NCI-H2107 treated with DMSO at 0.1 percent for 48 hours (cell line): ENCODE measurements around the gene GRK2.

Experiments
- DNase-seq: peaks from one replicate; lab custom pipeline; 2025; ENCODE audit not compliant: unreplicated experiment; lab: John Stamatoyannopoulos, UW

GRK2 gene

DNA sequence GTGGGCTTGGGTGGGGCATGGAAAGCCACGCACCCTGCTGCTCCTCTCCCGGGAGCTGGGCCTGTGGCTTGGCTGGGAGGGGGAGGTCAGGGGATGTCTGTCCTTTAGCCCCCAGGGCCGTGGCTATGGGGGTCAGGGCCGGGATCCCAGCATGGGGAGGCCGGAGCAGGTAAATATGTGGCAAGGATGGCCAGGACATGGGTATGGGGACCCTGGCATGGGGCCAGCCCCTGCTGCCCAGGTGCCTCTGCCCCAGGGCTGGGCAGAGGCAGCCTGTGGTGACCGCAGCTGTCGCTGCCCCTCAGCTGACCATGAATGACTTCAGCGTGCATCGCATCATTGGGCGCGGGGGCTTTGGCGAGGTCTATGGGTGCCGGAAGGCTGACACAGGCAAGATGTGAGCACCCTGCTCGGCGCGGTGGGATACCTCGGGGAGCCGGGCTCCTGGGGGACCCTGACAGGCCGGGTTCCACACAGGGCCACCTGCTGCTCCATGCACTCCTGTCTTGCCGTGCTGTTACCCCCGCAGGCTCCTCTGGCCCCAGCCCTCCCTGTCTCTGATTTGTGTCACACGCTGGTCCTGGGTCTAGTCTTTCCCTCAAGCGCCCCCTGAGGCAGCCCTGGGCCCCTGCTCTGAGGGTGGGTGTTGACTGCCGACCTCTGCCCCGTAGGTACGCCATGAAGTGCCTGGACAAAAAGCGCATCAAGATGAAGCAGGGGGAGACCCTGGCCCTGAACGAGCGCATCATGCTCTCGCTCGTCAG is 14.7 kb downstream of the GRK2 start:
- DNase-seq, result no peak

GRCh38 chr11:67281552-67282150 is 15.4 kb downstream of the GRK2 start:
- no peak for DNase-seq

DNA sequence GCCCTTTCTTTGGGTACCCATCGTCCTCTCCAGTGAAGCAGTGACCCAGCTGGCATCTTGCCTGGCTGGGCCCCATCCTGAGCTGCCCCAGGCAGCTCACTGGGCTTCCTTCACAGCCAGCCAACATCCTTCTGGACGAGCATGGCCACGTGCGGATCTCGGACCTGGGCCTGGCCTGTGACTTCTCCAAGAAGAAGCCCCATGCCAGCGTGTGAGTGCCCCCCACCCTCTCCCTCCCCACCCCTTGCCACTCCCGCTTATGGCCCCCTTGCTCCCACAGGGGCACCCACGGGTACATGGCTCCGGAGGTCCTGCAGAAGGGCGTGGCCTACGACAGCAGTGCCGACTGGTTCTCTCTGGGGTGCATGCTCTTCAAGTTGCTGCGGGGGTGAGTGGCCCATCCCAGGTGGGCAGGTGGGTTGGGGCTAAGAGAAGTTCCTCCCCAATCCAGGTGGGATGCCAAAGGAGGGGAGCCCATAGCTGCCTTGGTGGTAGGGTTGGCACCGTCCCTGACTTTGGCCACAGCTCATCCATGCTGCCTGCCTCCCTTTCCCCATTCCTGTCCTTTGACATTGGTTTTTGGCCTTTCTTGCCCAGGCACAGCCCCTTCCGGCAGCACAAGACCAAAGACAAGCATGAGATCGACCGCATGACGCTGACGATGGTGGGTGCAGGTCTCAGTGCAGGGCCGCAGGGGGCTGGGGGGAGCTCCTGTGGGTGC is 16.0 kb downstream of the GRK2 start:
- no peak for DNase-seq

GRCh38 chr11:67282876-67283371 is 16.7 kb downstream of the GRK2 start:
- no peak for DNase-seq

DNA sequence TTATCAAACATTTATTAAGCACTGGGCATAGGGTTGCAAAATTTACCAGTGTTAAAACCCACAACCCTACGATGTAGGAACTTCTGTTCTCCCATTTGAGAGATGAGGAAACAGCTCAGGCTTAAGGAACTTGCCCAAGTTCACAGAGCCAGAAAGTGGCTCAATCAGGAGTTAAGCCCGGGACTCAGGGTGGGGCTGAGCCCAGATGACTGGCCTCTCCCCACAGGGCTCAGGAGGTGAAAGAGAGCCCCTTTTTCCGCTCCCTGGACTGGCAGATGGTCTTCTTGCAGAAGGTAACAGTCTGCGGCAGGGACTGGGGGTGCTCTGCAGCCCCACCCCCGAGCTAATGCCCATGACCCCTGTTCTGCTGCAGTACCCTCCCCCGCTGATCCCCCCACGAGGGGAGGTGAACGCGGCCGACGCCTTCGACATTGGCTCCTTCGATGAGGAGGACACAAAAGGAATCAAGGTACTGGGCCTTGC is 17.2 kb downstream of the GRK2 start:
- no peak for DNase-seq

- no peak for DNase-seq
Measured at GRCh38 chr11:67284811-67285540, 18.7 kb downstream of the GRK2 start.

GRCh38 chr11:67285541-67286498 is 19.5 kb downstream of the GRK2 start:
- DNase-seq, result no peak

DNA sequence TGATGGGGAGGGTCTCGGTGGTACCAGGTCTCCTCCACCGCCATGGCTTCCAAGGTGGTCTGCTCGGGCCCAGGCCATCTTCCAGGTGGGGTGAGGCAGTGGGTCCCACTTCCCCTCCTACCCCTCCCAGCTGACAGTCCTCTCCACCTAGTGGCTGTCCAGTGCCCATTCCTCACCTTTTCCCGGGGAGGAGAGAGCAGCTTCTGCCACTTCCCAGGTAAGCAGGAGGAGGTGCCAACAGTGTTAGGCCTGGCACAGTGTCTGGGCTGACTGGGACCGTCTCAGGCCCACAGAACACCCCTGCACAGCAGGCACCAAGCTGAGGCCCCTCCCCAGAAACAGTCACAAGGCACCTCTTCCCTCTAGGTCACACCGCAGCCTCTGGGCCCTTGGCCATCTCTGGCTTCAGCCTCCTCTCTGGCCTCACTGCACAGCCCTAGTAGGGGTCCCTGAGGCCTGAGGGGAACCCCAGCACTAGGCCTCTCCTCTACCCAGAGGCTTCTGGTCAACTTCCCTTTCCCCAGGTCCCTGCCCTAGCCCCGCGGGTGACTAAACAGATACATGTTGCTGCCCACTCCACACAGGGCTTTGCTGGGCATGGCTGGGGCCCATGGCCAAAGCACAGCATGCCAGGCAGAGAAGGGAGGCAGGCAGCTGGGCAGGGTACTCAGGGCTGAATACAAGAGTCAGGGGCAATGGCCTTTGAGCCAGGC is 20.5 kb downstream of the GRK2 start:
- DNase-seq, result no peak

GRCh38 chr11:67287355-67288197 is 21.3 kb downstream of the GRK2 start:
- DNase-seq, result no peak

DNA sequence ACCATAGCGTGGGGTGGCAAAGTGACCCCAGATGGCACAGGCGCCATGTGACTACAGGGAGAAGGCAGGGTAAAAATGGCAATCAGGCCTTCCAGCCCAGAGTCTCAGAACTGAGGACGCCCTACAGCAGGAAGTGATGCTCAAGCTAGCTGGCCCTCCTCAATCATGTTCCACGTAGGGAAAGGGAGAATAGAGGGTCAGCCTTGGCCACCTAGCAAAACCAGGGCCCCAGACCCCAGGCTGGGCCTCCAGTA is 21.9 kb downstream of the GRK2 start:
- DNase-seq, result no peak

DNA sequence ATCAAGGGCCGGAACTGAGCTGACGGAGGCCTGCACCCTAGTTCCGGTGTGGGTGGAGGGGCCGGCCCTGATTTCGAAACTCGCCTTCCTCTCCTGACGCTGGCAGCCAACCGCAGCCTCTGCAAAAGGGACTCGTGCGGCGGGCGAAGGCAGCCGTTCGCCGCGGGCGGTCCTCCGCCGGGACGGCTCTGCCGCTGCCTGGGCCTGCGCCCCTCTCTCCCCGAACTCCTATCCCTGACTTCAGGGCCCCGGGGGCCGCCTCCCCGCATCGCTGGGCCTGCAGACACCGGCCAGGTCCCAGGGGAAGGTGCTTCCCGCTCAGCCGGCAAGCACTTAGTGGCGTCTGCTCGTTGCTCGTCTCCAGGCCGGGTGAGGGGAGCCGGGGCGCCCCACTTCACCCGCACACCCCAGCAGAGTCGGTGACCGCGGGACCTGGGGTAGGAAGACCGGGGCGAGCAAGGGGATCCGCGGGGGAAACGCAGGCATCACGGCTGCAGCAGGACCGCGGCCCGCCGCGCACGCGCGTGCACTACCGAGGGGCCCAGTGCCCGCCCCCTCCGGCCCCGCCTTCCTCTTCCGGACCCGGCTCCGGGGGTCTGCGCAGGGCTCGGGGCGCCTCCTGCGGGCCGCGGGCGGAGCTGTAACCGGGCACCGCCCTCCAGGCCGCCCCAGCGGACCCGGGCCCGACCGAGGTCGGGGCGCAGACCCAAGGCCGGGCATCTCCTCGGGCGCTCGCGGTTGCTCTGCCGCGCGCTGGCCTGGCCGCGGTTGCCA is 22.4 kb downstream of the GRK2 start:
- DNase-seq, result peak; percentile 57

DNA sequence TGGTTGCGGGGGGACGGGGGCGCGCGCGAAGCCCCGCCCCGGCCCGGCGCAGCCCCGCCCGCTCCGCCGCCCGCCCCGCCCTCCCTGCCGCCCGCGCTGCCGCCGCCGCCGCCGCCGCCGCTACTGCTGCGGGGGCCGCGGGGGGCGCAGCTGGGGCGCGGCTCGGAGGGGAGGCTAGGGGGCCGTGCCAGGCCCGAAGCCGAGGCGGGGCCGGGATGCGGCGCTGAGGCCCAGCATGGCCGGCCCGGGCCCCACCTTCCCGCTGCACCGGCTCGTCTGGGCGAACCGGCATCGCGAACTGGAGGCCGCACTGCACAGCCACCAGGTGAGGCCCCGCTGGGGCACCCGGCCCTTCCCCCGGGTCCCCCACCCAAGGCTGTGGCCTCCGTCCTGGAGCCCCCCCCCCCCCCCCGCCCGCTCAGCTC is 23.0 kb downstream of the GRK2 start, which contains the start of gene ANKRD13D:
TSS of gene ANKRD13D (plus strand) at position 78 of the 425 bp plus-strand sequence. CDS start at position 236, 158 bp downstream.
- DNase-seq, result no peak

DNA sequence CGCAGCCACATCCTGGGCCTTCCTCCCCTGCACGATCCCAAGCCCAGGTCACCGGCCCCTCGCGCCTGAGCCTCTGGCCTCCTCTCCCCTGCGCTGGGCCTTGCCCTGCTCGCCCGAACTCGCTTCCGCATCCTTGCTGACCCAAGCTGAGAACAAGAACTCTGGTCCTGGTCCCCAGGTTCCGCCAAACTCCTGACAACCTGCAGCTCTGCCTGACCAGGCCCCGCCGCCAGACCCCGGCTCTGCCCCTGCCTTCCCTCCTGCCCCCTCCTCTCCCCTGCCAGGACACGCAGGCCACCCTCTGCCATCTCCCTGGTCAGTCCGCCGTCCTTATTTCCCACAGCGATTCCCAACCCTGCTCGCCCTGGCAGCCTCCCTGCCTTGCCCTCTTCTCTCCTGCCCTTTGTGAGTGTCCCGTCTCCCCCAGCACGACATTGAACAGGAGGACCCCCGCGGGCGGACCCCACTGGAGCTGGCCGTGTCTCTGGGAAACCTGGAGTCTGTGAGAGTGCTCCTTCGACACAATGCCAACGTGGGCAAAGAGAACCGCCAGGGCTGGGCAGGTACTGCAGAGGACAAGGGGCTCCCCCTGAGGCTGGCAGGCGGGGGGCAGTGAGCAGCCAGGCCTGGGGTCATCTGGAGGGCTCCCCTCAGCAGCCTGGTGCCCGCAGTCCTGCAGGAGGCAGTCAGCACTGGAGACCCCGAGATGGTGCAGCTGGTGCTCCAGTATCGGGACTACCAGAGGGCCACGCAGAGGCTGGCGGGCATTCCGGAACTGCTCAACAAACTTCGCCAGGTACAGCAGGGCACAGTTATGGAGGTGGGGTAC is 23.6 kb downstream of the GRK2 start:
- no peak for DNase-seq

- no peak for DNase-seq
Measured at GRCh38 chr11:67290801-67291200, 24.5 kb downstream of the GRK2 start.

DNA sequence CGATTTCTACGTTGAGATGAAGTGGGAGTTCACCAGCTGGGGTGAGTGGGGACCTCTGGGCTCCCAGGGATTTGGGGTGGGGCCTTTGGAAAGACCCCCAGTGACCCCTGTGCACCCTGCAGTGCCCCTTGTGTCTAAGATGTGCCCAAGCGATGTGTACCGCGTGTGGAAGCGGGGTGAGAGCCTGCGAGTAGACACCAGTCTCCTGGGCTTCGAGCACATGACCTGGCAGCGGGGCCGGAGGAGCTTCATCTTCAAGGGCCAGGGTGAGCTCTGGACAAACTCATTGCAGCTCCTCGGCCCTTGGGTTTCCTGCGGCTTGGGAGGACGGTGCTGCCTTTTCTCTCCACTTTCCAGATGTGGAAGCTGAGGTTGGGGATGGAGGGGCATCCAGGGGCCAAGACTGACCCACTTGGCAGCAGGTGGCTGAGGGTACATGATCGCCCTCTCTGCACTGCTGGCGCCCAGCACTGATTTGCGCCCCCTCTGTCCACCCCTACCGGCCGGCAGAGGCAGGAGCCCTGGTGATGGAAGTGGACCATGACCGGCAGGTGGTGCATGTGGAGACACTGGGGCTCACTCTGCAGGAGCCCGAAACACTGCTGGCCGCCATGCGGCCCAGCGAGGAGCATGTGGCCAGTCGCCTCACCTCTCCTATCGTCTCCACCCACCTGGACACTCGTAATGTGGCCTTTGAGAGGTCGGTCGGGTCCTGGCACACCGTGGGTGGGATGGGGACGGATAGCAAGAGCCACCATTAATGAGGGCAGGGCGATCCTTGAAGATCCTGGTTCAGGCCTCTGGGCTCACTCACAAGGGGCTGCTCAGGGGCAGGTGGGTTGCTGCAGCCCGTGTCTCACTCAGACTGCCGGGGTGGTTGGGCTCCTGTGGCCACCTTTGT is 25.5 kb downstream of the GRK2 start:
- DNase-seq, result no peak

- no peak for DNase-seq
Measured at GRCh38 chr11:67292671-67293070, 26.4 kb downstream of the GRK2 start.
